ENCODE measurements around the gene TXLNG. TPM values are rescaled to one million over a fixed set of nuclear protein-coding genes. Genes with fewer than 3 reads are reported as not detected.
"Not testable (repeated sequence)": the region's sequence is repeated elsewhere in the genome, so short reads cannot be mapped to it uniquely, and the experiment has no call there.

TXLNG gene
- total and polyA plus RNA-seq, 2 experiments from 2014 or later = 4.1 to 6.4 TPM

DNA sequence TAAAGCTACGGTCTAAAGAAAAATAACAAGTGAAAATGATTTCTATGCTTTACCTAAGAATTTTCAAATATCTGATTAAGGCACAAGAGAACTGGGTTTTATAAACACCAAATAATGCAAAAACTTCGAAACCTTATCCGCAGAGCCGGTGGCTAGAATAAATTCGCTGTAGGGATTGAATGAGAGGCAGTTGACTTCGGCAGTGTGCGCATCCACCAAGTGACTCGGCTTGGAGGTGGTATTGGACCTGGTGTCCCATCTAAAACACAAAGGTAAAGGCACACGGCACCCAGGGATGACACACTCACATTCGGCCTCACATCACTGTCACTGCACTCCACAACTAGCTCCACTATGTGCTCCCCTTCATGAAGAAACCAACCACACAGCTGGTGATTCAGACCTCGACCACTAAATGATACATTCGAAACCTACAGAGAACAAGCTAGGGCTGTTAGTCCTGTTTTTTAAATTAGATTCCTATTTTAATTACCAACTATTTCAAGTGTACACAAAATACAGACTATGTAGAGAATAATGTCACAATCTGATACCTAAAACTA lies 66.4 kb downstream of the TXLNG start:
- WGBS, 2 experiments (ENCODE audit: low coverage in 1 of 2, low lambda C conversion rate in 2 of 2, missing lambda C conversion rate in 2 of 2) = 85 to 88% methylated on average over 12 of the region's 12 CpGs
- in situ Hi-C loops (cut with MboI) = no loop called here
- peaks cover 15% of the 10 kb centered on the region for H3K4me1 ChIP-seq (ENCODE audit: insufficient read depth)
- H3K9me3 ChIP-seq (ENCODE audit: low read depth) = no peaks in the 10 kb centered on the region
- TF ChIP-seq EZH2phosphoT487 (IDR thresholded peaks at IDR 0.05; ENCODE audit: insufficient read depth, low read depth) (no peak), EZH2 (IDR thresholded peaks at IDR 0.05; ENCODE audit: insufficient read depth, poor library complexity, severe bottlenecking) (no peak)
- H3K27ac ChIP-seq = no peak overlapping the region
- no peaks in the 10 kb centered on the region for H3K9me2 ChIP-seq (ENCODE audit: insufficient read depth)
- H3F3A ChIP-seq (ENCODE audit: insufficient read depth) = peaks cover 30% of the 10 kb centered on the region
- peaks cover 7% of the 10 kb centered on the region; the same call in 1 of the 2 replicates for H3K36me3 ChIP-seq (ENCODE audit: low read depth)
- H3K4me3 ChIP-seq = no peak overlapping the region
- peaks cover 50% of the 10 kb centered on the region for H3K79me2 ChIP-seq (ENCODE audit: insufficient read depth)
- no peak overlapping the region for H3K4me2 ChIP-seq (ENCODE audit: unreplicated experiment)
- H3K27me3 ChIP-seq (replicated peaks; ENCODE audit: insufficient read depth) = no peaks in the 10 kb centered on the region
- no peaks in the 10 kb centered on the region; the same call in 1 of the 2 replicates for H4K20me1 ChIP-seq (ENCODE audit: insufficient read depth)
- no peak overlapping the region for H3K9ac ChIP-seq
- DNase-seq = peak; percentile 20
- H2AFZ ChIP-seq = no peak overlapping the region

DNA sequence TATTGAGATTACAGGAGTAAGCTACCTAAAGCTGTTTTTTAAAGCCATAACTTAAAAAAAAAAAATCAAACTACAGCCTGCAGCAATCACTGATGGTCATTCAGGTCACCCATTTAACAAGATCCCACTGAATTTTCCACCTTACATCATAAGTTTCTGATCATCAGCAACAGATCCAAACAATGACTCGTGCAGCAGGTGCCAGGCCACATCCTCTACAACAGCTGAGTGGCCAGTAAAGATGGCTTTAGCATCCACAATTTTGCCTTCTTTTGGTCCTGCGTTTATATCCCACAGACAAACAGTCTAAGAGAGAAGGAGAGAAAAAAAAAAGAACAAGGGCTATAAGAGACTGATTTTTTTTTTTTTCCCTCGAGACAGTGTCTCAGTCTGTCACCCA lies 67.3 kb downstream of the TXLNG start:
- Histone ChIP-seq H3K9me2 (ENCODE audit: insufficient read depth) (no peaks in the 10 kb centered on the region), H3F3A (ENCODE audit: insufficient read depth) (peaks cover 26% of the 10 kb centered on the region), H3K27ac (no peak overlapping the region), H3K9ac (no peak overlapping the region), H2AFZ (no peak overlapping the region), H3K4me2 (ENCODE audit: unreplicated experiment) (no peak overlapping the region), H3K9me3 (ENCODE audit: low read depth) (no peaks in the 10 kb centered on the region), H3K27me3 (replicated peaks; ENCODE audit: insufficient read depth) (no peaks in the 10 kb centered on the region), H3K36me3 (ENCODE audit: low read depth) (peaks cover 7% of the 10 kb centered on the region; the same call in 1 of the 2 replicates), H4K20me1 (ENCODE audit: insufficient read depth) (no peaks in the 10 kb centered on the region; the same call in 1 of the 2 replicates), H3K79me2 (ENCODE audit: insufficient read depth) (peaks cover 57% of the 10 kb centered on the region), H3K4me1 (ENCODE audit: insufficient read depth) (peaks cover 11% of the 10 kb centered on the region), H3K4me3 (no peak overlapping the region)
- no peak for DNase-seq
- TF ChIP-seq EZH2 (IDR thresholded peaks at IDR 0.05; ENCODE audit: insufficient read depth, poor library complexity, severe bottlenecking) = no peak
- no peak for TF ChIP-seq EZH2phosphoT487 (IDR thresholded peaks at IDR 0.05; ENCODE audit: insufficient read depth, low read depth)
- WGBS, 2 experiments (ENCODE audit: low coverage in 1 of 2, low lambda C conversion rate in 2 of 2, missing lambda C conversion rate in 2 of 2) = 94 to 97% methylated on average over 3 of the region's 3 CpGs
- in situ Hi-C loops (cut with MboI) = no loop called here

DNA sequence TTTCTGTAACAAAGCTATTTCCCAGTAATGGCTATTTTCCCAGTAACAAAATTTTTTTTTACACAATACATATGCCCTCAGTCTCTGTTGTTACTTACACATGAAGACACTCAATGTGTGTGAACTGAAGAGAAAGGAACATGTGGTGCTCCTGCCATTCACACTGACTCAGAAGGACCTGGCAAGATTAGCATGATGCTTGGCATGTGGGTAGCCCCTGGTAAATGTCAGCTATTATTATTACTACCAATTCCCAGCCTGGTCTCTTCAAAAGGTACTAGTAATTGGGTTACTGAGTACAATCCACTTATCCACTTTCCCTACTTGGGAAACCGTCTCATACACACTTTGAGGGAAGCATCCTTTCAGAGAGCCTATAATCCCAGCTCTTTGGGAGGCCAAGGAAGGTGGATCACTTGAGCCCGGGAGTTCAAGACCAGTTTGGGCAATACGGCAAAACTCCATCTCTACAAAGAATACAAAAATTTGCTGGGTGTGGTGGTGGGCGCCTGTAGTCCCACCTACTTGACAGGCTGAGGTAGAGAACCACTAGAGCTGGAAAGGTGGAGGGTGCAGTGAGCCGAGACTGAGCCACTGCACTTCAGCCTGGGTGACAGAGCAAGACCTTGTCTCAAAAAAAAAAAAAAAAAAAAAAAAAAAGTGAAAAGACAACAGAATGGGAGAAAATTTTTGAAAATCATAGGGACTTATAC lies 69.3 kb downstream of the TXLNG start:
- Histone ChIP-seq H2AFZ (no peak overlapping the region), H3K27me3 (replicated peaks; ENCODE audit: insufficient read depth) (no peaks in the 10 kb centered on the region), H3K4me1 (ENCODE audit: insufficient read depth) (peaks cover 4% of the 10 kb centered on the region), H4K20me1 (ENCODE audit: insufficient read depth) (no peaks in the 10 kb centered on the region; the same call in 1 of the 2 replicates), H3K4me3 (no peak overlapping the region), H3K27ac (no peak overlapping the region), H3K79me2 (ENCODE audit: insufficient read depth) (peaks cover 77% of the 10 kb centered on the region), H3K9me3 (ENCODE audit: low read depth) (no peaks in the 10 kb centered on the region), H3F3A (ENCODE audit: insufficient read depth) (peaks cover 14% of the 10 kb centered on the region), H3K4me2 (ENCODE audit: unreplicated experiment) (no peak overlapping the region), H3K9me2 (ENCODE audit: insufficient read depth) (no peaks in the 10 kb centered on the region), H3K36me3 (ENCODE audit: low read depth) (peaks cover 7% of the 10 kb centered on the region; the same call in 1 of the 2 replicates), H3K9ac (no peak overlapping the region)
- no peak for TF ChIP-seq EZH2 (IDR thresholded peaks at IDR 0.05; ENCODE audit: insufficient read depth, poor library complexity, severe bottlenecking)
- in situ Hi-C loops (cut with MboI) = no loop called here
- DNase-seq = peak; percentile 10
- 78 to 93% methylated on average over 3 to 5 of the region's 5 CpGs for WGBS, 2 experiments (ENCODE audit: low coverage in 1 of 2, low lambda C conversion rate in 2 of 2, missing lambda C conversion rate in 2 of 2)

DNA sequence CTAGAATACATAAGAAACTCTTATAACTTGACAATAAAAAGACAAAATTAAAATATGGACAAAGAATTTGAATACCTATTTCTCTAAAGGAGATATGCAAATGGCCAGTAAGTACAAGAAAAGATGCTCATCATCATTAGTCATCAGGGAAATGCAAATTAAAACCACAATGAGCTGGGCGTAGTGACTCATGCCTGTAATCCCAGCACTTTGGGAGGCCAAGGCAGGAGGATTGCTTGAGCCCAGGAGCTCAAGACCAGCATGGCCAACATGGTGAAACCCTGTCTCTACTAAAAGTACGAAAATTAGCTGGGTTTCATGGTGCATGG lies 69.8 kb downstream of the TXLNG start:
- DNase-seq = peak; percentile 59
- Histone ChIP-seq H3K79me2 (ENCODE audit: insufficient read depth) (peaks cover 82% of the 10 kb centered on the region), H3F3A (ENCODE audit: insufficient read depth) (peaks cover 14% of the 10 kb centered on the region), H3K27ac (peak overlapping the region; percentile 38; the same call in 1 of the 2 replicates)
- H4K20me1 ChIP-seq (ENCODE audit: insufficient read depth); H3K9me2 ChIP-seq (ENCODE audit: insufficient read depth); H3K4me2 ChIP-seq (ENCODE audit: unreplicated experiment); H3K36me3 ChIP-seq (ENCODE audit: low read depth); H3K4me1 ChIP-seq (ENCODE audit: insufficient read depth); H3K9me3 ChIP-seq (ENCODE audit: low read depth); H2AFZ ChIP-seq; in situ Hi-C loops (cut with MboI); H3K4me3 ChIP-seq; H3K27me3 ChIP-seq (replicated peaks; ENCODE audit: insufficient read depth); H3K9ac ChIP-seq: not testable (repeated sequence)
- 22 to 23% methylated on average over 2 of the region's 2 CpGs for WGBS, 2 experiments (ENCODE audit: low coverage in 1 of 2, low lambda C conversion rate in 2 of 2, missing lambda C conversion rate in 2 of 2)
